ELR (cell line): ENCODE data around the gene FGF14.

Experiments used
- DNase-seq: peaks from one replicate; pipeline ENCODE4 v3.0.0-alpha.2; 2015; ENCODE audit warnings: low read depth

Gene FGF14

DNA sequence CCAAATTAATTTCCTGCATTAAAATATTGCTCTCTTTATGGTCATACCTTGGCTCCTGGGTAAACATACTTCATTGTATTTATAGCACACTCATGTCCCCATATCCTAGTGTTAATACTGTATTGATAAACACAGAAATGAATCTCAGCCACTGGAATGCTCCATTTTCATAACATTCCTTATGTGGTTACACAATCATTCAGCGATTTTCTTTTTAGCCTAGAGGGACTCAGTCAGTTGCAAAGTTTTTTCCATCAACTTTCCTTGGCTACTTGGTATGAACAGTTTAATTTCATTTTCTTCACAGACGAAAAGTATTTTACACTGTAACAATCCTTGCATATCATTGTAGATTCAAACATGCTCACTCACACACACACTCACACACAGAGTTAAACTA lies 471.5 kb downstream of the FGF14 start:
- DNase-seq = peak; percentile 20

DNA sequence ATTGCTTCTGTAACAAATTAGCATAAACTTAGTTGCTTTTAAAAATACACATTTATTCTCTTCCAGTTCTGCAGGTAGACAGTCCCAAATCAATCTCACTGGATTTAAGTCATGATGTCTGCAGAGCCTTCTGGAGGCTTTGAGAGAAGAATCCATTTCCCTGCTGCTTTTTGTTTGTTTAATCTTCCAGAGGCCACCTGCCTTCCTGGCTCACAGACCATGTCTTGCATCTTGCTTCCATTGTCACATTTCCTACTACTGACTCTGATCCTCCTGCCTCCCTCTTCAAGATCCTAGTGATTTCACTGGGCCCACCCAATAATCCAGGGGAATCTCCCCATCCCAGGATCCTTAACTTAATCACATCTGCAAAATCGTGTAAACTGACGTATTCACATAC lies 476.1 kb downstream of the FGF14 start:
- no peak for DNase-seq

DNA sequence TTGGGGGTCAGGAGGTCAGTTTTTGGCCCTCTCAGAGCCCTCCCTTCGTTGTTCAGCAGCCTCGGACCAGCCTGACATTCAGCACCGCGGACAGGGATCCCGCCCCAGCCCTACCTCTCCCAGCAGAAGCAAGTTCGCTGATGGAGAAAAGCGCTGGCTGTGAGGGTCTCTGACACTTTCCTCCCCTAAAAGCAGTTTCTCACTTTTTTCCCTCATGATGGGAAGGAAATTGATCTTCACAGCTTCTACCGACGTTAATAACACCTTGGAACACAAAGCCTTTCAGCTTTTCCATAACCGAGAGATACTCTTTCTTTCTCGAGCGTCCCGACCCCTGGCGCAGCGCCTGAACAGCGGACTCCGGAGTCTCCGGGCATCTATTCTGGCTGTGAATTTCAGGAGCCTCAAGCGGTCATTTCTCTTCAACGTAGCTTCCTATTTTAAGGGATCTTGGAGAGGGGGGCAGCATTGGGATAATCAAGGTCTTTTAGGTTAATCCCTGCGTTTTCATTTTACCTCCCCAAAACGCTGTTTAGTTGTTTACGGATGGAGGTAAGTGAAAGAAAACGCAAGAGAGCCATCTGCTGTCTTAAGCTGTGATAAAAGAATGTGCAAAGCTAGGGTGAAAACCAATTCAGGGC lies 482.2 kb downstream of the FGF14 start:
- peak; percentile 19 for DNase-seq

DNA sequence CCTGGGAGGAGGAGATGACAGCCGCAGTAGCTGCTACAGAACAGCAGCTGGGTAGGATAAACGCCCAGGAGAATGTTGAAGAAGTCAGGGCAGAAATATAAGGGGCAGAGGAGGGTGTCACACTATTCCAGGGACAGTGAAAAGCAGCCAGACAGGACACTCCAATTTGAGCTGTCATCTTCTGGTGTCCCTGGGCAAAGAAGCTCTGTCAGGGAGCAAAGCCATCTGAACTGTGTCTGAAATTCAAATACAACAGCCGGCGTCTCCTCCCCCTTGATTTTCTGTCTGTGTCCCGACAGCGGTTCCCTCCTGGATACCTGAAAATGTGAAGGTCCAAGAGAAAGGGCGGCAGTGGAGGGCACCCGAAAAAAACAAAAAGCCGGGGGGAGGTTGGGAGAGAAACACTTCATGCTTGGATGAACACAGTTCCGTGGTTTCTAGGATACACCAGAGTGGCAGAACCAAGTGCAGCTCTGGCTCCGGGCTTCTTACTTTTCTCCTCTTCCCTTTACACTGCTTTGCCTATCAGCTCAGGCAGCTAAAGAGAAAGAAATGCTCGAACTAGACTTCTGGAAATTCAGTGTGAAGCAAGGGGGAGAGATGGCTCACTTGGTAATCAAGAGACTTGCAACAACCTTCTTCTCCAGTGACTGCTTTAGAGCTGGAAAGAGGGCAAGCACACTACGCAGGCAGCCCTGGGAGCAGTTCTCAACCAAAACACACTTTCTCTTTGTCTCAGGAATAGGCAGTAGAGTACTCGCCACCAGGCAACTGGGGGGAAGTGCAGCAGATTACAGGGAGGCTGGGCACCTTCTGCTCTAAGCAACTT lies 483.8 kb downstream of the FGF14 start:
- DNase-seq = no peak

DNA sequence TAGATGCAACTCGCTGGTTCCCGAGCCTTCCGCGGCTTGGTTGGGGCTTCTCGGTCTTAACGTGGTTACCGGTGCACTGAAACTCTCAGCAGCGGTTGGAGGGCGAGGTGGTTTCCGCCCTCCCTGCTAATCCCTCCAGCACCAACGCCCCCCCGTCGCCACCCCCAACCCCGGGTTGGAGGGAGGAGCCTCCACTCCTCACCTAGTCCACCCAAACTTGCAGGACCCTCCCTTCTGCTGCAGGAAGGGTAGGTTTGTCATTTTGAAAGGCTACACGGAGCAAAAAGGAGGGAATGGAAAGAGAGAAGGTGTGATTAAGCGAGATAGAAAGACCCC lies 484.4 kb downstream of the FGF14 start:
- no peak for DNase-seq

DNA sequence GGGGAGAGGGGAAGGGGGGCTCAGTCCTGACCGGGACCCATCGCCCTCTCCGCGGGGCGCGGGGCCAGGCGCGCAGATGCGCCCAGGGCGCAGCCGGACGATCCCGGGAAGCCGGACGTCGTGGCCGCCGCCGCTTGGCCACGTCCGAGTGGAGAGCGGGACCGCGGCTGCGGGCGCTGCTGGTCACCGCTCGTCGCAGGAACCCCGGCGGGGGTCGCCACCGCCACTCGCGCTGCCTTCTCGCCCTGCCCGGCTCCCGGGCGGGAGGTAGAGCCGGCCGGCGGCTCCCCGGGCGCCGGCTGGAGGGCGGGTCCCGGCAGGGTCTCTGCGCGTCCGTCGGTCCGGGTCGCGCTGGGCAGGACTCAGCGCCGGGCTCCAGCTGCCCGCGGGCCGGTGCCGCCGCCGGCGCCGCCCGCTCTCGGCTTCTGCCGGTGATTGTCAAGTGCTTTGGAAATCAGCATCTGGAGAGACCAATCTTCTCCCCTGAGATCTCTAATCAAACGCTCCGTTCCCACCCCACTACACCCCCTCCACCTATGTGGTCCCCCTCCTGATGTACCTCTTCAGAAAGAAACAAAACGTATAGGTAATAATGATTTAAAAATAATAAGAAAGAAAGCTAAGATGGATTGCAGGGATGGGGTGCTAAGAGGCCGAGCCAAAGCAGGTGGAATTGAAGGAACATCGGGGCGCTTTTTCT lies 484.9 kb downstream of the FGF14 start:
- no peak for DNase-seq

DNA sequence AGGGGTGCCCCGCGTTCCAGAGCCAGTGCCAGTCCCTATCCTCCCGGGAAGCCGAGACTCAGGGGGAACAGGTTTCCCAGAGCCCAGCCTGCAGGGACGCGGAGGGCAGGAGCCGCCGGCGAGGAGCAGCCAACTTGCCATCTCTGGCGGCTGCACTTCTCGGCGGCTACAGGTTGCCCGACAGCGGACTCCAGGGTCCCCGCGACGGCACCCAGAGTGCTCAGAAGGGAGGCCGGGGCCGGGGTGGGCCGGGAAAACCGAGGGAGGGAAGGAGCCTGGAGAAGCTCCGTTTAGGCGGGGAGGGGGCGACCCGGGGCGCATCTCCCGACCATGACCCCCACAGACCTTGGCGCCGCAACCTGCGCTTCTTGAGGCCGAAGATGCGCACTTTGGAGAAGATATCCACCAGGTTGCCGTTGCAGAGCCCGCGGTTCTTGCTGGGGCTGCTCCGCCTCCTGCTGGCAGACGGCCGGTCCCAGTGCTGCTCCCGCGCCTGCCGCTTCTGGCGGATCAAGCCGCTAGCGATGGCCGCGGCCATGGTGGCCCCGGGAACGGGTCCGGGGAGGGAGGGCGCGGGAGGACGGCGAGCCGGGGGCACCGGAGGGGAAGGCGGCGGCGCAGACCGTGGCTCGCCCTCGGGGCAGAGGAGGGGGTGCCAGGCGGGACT lies 485.6 kb downstream of the FGF14 start:
- peak; percentile 28 for DNase-seq

DNA sequence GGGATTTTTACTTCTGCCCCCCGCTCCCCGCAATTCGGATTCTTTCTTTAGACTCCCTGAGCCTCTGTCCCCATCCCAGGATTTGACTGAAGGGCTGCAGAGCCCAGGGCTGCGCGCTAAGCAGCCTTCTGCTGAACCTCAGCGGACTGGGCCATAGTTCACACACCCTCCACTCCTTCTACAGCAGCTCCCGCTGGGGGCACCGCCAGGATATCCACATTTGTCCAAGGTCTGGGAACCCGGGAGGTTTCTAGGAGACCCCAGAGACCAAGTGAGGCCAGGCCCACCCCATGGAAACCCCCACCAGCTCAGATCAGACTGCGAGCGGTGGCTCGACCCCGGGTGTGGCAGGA lies 486.1 kb downstream of the FGF14 start:
- DNase-seq = no peak

DNA sequence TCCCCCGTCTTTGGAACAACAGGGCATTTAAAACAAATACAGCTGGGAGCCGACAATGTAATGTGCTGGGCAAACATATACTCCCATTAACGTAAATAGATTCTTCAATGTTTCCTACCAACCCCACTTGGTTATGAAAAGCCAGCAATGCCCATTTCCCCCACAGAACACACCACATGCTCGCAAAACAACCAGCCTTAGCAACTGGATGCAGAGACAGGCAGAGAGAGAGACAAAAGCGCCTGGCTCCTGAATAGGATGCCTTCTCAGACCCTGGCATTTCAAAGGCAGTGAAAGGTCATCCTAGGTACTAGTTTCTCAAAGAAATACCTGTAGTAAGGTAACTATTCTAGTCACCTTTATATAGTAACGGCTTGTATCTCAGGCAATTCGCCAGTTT lies 486.5 kb downstream of the FGF14 start:
- no peak for DNase-seq

DNA sequence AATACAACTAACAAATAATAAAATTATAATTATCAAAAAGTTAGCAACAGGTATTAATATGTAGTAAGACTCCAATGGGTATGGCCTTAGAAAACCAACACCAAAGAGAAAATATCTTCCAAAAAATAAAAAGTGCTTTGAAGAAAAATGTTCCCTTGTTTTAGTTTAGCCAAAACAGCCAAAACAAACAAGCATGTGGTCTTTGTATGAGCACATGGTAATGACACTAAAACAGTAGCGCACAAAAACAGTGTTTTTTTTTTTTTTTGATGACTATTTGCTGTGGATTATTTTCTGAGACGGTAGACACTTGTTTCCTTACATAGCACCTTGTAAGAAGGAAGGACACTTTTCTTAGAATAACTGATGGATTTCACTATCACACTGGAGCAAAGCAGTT lies 490.1 kb downstream of the FGF14 start:
- no peak for DNase-seq

DNA sequence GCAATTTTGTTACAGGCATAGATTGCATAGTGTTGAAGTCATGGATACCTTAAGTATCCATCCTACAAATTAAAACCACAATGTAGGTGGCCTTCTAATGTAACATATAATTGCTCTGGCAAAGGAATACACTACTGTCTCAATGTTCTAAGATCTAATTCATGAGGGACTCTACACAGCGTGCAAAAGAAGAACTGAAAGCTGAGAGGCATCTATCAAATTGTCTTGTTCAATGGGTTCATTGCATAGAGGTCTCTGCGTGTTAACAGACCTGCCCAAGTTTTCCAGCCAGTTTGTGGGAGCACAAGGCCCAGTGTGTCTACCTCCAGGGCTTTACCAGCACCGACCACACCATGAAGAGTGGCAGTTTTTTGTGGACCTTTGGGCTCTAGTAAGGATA lies 498.0 kb downstream of the FGF14 start:
- DNase-seq = no peak

DNA sequence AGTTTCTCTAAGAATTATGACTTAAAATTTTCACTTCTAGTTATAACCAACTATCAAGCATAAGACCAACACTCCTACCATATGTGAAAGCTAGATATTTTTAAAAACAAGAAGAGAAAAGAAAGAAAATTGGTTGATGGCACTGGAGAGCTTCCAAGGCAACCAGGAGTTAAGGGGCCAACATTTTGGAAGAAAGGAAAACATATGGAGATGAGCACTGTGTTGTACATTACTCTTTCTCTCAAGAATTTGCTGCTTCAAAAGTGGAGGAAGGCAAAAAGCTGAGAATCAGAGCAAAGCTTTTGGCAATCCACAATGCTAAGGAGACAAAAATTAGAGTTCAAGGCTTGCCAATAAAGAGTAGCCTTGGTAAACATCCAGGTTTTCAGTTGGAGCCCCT lies 503.2 kb downstream of the FGF14 start:
- no peak for DNase-seq

DNA sequence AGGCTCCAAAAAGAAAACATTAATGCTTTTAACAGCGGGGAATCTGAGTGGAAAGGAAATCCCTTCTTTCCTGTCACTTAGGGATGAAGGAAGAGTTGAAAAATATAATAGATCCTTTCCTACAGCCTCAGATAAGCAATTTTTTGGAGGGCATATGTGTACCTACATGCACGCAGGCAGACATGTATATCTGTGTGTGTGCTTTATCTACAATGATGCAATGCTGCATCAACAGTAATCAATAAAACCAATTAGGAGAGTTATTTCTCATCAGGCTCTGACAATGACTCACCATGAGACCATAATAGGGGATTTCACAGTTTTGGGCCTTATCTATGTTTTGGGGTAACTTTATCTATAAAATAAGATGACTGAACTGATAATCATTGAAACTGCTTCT lies 505.3 kb downstream of the FGF14 start:
- no peak for DNase-seq

DNA sequence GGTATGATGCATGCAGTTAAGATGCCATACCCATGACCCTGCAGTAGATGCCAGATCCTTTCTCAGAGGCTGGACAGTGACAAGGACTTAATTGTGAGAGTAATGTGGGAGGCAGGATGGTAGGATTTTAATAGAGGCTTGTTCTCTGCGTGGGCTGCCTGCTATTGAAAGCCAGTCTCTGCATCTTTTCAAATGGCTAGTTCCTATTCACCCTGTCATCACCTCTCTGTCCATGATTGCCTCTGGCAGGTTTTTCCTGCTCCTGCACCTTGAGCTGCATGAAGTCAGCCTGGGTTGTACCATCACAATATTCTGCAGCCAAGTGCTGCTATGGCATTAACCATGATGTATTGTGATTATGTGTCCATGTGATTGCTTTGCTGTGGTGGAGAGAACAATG lies 508.8 kb downstream of the FGF14 start:
- no peak for DNase-seq

DNA sequence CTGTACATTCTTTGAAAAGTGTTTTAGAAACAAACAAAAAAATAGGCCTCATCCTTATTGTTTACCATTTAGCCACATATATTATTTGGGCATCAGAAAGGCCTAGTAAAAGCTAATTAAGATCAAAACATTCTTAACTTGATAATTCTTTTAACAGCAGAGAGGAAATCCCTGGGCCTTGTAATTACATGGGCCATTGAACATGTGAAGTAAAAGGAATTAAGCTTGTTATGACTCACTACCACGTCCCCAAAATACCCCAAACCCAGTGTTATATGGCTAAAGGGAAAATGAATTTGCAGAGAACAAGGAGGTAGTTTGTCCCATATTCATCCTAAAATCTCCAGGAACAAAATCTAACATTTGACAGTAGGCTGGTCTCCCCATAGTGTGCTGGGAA lies 509.6 kb downstream of the FGF14 start:
- no peak for DNase-seq

DNA sequence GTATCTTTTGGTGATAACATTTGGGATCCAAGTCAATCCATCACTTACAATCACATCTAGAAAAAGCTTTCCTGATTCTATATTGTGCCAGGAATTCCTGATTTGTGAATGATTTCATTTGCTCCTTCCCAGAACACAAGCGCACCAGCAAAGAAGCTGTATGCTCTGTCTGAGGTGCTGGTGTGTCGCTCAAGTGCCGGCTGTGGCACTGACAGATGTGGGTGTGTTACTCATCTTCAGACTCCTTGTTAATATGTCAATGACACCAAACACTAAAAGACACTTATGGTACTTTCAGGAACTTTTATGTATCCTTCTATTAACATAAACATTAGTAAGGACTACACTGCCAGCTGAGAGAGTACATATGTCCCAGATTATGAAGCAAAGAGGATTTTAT lies 520.3 kb downstream of the FGF14 start:
- no peak for DNase-seq

DNA sequence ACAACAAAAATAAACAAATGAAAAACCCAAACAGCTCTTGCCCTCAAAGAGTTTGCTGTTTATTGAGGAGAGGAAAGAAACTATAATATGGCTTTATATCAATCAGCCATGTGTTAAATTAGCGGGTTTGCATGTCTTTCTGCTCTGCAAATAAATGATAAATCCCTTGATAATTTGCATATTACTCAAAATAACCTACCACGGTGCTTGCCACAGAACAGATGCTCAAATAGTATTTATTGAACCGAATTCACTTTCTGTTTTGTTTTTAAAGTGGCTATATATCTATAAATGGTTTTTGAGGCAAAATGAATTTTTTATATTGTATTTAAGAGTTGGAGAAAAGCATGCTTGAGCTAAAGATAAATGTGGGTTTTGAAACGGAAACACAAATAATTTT lies 521.3 kb downstream of the FGF14 start:
- no peak for DNase-seq

DNA sequence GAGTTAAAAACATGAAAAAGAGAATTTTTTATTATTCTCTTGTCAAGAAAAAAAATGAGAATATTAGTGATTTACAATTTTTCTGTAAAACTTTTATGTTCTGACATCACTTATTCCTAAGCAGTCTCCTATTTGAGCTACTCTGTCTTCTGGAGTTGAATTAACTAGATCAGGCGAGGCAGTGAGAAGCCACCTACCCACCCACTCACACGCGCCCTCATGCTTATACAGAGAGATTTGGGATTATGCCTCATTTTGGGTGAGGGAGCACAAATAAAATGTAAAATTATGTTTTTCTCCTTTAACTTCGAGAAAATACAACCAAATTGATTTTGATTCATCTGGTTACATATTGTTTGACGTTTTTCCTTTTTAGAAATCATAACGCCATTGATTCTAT lies 524.9 kb downstream of the FGF14 start:
- DNase-seq = no peak

DNA sequence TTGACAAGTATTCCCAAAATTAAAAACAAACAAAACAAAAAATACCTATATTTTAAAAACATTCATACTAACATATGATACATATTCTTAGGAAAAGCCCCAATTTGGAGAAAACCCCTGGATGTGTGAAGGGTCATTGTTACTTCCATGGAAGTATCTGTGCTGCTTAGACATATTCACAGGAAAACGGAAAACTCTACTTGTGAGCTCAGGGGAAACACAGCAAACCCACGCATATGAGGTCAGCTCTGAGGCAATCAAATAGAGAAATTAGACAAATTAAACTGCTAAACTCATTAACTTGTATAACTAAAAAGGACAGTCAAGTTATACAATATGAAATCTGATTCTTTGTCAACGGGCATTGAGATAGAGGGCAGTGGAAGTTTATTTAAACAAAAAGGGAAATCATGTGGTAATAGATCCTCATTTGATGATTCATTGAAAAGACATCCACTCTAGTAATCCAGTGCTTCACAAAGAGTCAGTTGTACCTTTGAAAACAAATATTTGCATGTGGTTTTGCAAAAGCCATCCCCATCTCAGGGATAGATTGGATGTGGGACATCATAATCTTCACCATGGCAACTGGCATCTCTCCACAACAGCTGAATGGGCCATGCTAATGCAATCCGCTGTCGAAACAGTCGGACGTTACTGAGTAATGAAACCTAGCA lies 526.0 kb downstream of the FGF14 start:
- peak; percentile 81 for DNase-seq

DNA sequence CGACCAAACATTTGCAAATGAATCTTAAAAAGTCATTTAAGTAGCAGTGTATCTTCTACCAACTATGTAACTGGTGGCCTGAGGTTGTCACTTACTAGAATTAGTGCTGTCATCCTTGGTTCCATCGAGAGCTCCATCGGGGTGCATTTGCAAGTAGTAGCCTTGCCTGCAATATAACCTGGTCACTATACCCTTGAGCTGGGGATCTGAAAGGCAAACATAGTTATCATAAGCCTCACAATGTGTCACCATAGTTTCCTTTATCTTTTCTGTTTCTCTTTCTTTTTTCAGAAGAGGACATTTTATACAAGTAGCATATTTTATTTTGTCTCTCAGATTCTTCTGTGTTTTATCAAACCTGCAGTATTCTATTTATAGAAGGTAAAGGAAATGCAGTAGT lies 526.8 kb downstream of the FGF14 start:
- no peak for DNase-seq

DNA sequence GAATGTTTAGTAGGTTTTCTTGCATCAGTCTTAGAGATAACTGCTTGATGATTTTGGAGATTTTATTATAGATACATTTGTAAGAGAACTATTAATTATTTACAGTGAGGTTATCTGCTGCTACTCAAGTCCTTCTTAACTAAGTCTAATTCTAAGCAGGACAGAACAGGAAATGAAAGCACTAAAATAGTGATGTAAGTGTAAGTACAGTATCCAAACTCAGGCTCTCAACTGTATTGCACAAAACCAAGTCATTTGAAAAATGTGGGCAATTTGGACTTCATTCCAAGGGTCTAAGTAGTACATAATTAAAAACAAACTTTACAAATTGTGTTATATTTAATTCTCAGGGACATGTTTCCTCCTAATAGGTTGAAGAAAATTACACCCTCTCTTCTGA lies 532.3 kb downstream of the FGF14 start:
- DNase-seq = no peak
